DMS53 treated with DMSO at 0.1 percent for 48 hours (cell line): ENCODE data around the gene OPRD1.
"Not testable (repeated sequence)": the region's sequence is repeated elsewhere in the genome, so short reads cannot be mapped to it uniquely, and the experiment has no call there.

Source experiments
- DNase-seq: peaks from one replicate; lab custom pipeline; 2025; ENCODE audit not compliant: unreplicated experiment; lab: John Stamatoyannopoulos, UW

OPRD1 gene

DNA sequence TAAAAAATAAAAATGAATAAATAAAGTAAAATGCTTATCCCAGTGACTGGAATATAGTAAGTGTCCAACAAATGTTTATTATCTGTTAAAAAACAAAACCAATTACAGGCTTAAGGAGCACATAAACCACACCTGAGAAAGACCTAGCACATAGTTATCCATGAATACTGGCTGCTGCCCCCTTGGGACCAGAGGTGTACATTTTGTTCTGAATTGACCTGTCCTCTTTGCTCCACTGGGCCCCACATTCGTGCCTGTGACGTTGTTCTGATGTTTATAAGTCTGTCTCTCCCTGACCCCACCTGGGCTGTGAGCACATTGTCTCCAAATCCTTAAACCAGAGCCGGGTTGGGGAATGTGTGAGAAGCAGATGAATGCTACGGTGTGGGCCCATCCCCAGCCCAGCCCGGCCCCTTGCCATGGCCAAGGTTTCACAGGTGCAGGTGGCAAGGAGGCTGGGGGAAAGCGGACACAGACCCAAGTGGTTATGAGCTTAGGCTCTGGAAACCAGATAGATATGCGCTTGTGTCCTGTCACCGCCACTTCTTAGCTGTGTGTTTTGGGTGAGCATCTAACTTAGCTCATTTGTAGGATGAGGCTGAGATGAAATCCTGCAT lies 29.1 kb downstream of the OPRD1 start:
- no peak for DNase-seq

DNA sequence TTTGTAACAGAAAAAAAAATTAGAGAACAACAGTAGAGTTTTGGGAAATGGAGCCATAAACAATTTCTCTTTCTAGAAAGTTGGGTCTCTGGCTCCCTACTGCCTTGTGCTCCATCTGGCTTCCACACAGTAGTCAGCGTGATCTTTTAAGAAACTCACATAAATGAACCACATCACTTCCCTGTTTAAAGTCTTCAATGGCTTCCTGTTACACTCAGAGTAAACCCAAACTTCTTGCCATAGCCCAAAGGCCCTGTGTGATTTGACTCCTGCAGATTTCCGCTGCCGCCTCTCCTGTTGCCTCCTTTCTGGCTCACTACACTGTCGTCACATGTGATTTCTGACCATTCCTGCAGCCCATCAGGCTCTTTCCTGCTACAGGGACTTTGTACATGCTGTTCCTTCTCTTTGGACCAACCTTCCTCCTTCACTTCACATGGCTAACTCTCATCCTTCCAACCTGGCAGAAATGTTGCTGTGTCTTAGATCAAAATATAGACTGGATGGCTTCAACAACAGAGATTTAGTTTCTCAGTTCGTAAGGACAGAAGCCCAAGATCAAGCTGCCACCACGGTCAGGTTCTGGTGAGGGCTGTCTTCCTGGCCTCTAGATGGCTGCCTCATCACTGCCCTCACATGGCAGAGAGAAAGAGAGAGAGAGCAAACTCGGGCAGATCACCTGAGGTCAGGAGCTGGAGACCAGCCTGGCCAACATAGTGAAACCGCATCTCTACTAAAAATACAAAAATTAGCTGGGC lies 34.0 kb downstream of the OPRD1 start:
- DNase-seq: no peak

DNA sequence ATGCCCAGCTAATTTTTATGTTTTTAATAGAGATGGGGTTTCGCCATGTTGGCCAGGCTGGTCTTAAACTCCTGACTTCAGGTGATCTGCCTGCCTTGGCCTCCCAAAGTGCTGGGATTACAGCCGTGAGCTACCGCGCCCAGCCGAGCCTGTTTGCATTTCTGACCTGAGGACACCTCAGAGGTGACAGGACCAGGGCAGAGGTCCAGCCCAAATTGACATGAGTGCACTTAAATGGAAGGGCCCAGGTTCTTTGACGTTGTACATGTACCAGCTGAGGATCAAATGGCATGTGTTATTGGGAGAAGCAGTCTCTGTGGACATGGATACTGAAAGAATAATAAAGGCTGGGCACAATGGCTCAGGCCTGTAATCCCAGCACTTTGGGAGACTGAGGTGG lies 35.2 kb downstream of the OPRD1 start:
- DNase-seq: not testable (repeated sequence)

DNA sequence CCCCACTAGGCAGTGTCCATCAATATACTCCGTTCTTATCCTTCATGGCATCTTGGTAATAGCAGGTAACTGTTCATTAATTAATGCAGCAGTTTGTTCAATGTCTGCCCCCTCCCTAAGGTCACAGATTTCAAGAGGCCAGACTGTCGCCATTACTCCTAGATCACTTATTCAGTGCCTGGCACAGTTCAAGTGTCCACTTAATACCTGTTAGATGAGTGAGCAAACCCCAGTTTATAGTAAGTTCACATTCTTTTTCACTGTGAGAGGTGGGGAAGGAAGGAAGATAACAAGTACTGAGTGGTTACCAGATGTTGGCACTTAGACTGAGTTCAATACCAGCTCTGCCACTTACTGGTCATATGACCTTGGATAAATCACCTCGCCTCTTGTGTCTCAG lies 36.4 kb downstream of the OPRD1 start:
- no peak for DNase-seq

DNA sequence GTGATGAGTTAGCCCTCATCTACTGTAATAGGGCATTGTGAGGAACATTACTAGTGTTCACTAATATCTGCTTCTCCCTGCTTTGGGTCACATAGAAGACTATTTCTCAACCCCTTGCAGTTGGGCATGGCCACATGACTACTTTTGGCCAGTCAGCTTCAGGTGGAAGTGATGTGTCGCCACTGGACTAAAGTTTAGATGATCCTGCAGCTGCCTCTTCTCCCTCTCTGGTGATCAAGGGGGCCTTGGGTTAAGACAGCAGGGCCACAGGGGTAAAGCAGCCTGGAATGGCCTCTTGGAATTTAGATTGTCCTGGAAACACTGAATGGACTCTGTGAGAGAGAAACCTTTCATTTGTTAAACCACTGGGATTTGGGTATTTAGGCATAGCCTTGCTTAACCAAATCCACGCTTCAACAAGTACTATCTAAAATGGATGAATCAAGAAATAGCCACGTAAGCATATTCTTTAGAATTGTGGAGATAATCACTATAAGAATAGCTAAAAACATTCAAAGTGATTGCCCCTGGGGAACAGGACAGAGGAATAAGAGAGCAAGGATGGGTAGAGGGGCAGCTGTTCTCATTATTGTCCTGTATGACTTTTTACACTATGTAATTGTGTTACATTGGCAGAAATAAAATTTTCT lies 41.2 kb downstream of the OPRD1 start:
- DNase-seq: no peak

DNA sequence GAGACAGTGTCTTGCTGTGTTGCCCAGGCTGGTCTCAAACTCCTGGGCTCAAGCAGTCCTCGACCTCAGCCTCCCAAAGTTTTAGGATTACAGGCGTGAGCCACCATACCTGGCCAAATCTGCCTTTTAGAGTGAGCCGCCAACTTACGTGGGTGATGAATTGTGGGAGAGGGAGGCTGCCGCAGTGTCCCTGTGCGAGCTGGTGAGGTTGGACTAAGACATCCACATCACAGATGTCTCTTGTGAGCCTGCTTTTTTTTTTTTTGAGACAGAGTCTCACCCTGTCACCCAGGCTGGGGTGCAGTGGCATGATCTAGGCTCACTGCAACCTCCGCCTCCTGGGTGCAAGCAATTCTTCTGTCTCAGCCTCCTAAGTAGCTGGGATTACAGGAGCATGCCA lies 42.4 kb downstream of the OPRD1 start:
- DNase-seq: not testable (repeated sequence)

DNA sequence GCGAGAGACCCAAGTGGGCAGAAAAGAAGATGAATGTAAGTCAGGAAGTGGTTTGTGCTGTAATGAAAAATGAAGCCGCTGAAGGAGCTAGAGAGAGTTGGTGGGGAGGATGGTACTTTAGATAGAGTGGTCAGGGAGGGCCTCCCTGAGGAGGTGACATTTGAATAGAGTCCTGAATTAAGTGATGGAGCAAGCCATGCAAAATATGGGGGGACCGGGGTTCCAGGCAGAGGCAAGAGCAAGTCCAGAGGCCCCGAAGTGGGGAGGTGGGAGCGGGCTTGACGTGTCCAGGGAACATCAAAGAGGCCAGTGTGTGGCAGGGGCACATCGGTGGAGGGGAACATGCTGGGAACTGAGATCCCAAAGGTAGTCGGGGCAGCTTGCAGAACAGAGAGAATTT lies 43.1 kb downstream of the OPRD1 start:
- no peak for DNase-seq

DNA sequence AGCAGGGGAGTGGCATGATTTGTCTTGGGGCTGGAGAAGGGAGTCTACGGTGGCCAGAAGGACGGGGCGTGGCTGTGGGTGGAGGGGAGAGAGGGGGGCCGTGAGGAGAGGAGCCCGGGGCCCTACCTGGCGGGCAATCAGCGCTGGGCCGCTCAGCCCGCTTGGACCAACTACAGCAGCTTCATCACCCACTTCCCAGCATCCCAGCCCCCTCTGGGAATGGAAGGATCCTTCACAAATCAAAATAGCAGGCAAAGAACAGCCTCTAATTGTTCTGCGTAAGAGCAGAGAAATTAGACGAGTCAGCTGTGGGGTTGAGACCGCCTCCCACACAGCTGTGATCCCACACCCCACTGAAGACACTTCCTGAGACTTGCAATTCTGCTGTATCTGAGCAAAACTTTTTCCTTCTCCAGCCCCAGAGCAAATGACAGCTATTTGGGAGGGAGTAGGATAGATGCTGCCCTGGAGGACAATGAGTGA lies 43.5 kb downstream of the OPRD1 start:
- no peak for DNase-seq

DNA sequence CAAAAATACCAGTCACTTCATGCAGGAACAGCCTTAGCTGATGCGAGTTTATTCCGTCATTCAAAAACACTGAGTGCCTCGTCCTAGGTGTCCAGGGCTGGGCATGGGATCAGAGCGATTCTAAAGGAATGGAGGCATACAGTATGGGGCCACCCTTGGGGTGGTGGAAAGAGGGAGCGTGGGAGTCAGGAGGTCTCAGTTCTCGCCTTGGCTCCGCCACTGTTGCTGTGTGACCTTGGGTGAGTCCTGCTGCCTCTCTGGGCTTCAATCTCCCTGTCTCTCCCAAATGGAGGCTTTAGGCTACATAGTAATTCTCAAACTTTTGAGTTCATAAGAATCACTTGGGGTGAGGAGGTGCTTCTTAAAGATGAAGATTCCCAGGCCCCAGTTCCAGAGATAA lies 44.0 kb downstream of the OPRD1 start:
- no peak for DNase-seq

DNA sequence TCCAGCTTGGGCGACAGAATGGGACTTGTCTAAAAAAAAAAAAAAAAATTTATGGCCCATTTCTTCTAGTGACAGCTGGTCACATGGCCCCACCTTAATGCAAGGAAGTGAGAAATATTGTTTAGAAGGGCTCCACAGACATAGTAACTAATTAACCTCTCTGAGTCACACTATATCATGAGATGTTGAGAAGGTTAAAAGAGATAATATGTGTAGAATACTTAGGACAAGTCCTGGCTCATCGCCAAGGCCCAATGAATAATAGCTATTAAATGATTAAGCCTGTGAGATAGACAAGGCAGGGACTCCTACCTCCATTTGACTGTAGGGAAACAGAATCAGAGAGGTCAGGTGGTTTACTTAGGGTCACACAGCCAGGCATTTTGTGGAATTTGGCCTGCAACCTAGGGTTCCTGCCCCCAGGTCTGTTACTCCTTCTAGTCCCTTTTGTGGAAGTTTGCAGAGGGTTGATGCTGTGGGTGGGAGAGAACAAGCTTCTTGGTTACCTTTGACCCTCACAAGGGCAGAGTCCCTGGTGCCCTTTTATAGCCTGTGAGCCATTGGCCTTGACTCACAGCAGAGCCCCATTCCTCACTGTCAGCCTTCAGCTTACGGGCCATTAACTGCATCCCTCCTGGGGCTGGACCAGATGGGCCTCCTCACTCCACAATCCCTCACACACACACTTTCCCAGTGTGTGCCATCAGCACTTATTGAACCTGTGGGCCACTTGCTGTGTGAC lies 48.5 kb downstream of the OPRD1 start:
- DNase-seq: peak; percentile 82

DNA sequence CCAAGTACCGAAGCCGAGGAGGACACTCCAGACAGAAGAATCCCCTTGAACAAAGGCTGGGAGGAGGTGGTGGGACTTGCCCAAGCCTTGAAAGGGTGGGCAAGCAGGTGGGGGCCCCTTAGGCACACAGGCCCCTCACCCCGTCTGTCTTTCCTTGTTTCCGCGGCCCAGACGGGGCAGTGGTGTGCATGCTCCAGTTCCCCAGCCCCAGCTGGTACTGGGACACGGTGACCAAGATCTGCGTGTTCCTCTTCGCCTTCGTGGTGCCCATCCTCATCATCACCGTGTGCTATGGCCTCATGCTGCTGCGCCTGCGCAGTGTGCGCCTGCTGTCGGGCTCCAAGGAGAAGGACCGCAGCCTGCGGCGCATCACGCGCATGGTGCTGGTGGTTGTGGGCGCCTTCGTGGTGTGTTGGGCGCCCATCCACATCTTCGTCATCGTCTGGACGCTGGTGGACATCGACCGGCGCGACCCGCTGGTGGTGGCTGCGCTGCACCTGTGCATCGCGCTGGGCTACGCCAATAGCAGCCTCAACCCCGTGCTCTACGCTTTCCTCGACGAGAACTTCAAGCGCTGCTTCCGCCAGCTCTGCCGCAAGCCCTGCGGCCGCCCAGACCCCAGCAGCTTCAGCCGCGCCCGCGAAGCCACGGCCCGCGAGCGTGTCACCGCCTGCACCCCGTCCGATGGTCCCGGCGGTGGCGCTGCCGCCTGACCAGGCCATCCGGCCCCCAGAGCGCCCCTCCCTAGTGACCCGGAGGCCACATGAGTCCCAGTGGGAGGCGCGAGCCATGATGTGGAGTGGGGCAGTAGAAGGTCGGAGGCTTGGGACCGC lies 50.8 kb downstream of the OPRD1 start:
- DNase-seq: no peak

DNA sequence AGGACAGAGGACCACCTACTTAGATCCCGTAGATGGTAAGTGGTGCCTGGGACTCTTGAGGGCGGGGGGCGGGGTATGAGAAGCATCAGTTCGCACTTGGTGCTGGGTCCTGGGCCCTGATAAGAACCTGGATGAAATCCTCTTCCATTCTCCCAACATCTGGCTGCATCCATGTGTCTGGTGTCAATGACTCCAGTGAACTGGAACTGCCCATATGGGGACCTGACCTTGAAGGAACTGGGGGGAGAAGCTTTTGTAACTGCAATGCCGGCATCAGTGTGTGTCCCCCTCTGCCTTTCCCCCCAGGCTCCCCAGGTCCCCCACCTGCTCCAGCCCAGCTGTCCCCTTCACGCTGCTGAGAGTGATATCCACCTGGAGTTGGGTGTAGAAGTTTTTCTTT lies 52.7 kb downstream of the OPRD1 start:
- no peak for DNase-seq

DNA sequence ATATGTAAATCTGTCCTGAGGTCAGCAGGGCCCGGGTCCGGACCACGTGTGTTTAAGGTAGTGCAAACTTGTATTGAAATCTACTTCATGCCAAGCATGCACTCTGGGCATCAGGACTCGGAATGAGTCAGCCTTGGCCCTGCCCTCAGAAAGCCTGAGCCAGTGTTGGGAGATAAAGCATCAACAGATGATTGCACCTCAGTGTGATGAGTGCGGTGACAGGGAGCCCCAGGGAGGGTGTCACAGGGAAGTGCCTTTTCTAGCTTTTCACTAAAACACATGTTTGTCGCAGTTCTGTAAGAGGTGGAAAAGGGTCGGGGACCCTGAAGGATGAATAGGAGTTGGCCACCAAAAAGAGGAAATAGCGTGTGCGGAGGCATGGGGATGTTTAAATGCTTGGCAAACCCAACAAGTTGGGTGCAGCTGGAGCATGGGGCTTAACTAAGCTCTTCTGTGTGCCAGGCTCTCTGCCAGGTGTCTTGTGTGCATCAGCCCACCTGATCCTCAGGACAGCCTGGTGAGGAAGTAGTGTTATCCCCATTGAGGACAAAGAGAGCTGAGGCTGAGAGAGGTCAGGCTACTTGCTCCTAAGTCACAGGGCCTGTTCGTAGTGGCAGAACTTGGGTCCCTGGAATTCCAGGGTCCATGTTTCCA lies 54.2 kb downstream of the OPRD1 start:
- no peak for DNase-seq

DNA sequence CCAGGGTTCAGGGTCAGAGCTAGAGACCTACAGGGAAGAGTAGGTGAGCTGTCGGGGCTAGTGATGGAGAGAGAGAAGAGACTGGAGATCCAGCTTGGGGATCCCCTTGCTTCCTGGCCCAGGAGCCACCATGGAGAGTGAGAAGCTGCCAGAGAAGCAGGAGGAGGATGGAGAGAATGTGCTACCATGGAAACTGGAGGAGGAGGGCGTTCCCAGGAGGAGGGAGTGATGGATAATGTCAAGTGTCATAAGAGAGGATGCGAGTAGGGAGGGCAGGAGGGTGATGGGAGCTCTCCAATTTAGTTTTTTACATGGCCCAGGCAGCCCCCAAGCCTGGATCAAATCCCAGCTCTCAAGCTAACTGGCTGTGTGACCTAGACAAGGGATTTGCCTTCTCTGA lies 55.9 kb downstream of the OPRD1 start:
- DNase-seq: no peak

DNA sequence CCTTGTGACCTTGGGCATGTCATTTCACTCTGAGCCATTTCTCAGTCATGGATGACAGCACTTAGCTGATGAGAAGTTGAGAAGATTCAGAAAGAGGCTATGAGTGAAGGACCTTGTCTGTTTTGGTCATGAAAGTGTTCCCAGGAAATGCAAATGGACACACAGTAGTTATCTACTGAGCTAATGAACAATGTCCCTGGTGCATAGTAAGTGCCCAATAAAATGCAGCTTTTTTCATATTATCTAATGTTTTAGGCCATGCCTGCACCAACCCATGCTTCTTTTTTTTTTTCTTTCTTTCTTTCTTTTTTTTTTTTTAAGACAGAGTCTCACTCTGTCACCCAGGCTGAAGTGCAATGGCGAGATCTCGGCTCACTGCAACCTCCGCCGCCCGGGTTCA lies 58.0 kb downstream of the OPRD1 start:
- no peak for DNase-seq

DNA sequence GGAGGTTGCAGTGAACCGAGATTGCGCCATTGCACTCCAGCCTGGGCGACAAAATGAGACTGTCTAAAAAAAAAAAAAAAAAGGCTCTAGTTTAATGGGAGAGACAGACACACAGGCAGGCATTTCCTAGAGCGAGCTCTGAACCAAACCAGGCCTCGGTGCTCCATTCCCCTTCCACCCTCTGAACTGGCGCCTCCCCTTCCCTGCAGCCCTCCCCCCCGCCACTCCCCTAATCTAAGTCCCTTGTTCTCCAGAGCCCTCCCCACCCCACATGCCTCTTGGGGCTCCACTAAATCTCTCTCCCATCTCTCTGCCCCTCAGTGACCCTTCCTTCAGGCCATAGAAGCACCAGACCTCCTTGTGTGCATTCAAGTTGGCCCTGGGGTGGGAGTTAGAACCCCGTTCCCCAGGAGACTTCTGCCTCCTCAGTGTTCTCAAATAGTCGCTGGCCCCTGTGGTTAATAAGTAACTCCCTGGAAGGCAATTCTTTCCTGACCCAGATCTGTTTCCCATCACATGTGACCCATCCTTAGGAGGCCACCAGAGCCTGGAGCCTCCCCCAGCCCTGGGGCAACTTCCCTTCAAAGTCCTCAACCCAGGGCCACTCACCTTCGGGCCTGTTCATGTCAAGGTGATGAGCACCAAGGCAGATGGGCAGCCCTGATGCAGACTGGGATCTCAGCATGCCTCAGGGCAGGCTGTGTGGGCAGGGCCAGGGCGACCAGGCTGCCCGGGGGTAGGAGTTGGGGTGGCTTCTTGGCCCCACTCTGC lies 59.8 kb downstream of the OPRD1 start:
- DNase-seq: peak; percentile 55

DNA sequence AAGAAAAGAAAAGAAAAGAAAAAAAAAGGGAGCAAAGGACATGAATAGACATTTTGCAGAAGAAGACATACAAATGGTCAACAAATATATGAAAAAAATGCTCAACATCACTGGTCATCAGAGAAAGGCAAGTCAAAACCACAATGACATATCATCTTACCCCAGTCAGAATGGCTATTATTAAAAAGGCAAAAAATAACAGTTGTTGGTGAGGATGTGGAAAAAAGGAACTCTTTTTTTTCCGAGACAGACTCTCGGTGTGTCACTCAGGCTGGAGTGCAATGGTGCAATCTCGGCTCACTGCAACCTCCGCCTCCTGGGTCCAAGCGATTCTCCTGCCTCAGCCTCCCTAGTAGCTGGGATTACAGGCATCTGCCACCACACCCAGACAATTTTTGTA lies 63.2 kb downstream of the OPRD1 start:
- not testable (repeated sequence) for DNase-seq

DNA sequence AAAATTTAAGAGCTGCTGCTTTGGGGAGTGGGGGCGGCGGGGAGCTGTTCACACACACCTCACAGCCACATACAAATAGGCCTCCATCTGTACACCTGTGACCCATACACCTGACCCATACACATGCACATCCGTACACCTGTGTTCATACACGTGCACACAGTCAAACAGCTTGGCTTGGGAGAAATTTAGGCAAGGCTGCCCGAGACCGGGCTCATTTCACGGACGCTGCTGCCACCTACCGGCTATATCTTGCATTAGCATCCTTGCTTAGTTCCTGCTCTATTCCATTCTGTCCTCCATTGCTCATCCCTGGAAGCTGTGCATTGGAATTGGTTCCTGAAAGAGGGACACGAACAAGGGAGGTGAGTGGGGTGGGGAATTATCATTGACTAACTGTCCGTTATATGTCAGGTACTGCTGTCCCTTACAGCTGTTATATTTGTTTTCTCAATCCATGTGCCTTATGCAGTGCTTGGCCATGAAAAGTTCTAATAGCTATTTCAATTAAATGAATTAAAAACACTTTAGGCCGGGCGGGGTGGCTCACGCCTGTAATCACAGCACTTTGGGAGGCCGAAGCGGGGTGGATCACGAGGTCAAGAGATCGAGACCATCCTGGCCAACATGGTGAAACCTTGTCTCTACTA lies 65.3 kb downstream of the OPRD1 start:
- peak; percentile 91 for DNase-seq

DNA sequence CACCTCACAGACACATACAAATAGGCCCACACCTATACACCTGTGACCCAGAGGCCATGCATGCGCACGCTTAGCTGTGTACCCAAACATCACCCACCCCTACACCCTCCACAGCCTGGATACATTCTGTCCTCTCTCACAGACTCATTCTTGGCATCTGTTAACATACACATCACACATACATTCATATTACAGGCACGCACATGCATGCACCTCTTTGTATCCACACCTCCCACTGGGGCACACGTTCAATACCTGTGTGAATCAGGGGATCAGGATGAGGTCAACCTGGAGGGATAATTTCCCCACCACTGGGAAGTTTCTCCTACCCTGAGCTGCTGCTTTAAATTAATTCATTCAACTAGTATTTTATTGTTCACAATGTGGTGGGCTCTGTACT lies 66.8 kb downstream of the OPRD1 start:
- no peak for DNase-seq
